ENCODE measurements around the gene GUCA2A. TPM values are rescaled to one million over a fixed set of nuclear protein-coding genes. Genes with fewer than 3 reads are reported as not detected.

Gene GUCA2A
- total and polyA plus RNA-seq, 2 of the 13 experiments (the other 11 are each of a cell fraction or from before 2014, with no cell fraction given) = not detected

DNA sequence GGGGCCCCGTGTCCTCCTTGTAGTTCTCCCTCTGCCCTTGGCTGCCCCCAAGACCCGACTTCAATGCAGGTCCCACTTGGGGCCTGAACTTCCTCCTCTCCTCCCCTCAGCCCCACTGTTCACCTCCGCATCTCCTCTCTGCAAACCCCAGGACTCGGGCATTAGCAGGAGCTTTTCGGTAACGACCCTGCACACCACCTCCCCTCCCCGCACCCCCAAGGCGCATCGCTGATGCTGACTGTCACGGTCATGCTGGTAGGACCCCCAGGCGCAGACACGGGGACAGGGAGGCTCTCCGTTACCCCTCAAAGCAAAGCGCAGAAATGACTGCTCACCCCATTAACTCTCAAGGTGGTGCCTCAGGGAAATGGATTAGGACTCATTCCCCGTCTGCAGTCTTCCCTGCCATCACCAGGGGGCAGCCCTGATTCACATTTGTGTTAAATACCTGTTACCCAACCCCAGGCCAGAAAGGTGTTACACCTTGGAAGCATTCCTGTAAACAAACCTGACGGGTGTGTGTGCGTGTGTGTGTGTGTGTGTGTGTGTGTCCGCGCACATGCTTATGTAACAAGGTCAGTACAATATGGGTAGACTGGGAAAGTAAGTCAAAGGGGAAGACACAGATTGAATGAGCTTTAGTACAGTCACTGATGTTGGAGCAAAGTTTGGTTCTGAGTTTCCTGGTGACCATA is 17.8 kb downstream of the GUCA2A start (continued):
- TF ChIP-seq NONO (IDR thresholded peaks at IDR 0.05) = no peak
- TF ChIP-seq NONO (CRISPR knock-in tag; conservative IDR thresholded peaks at IDR 0.05) = no peak; the same call in 1 of the 2 replicates
- TF ChIP-seq ZFY (CRISPR knock-in tag; IDR thresholded peaks at IDR 0.05) = no peak
- TF ChIP-seq ZNF510 (CRISPR knock-in tag; IDR thresholded peaks at IDR 0.05; ENCODE audit: low read depth) = no peak
- TF ChIP-seq GATAD1 (CRISPR knock-in tag; IDR thresholded peaks at IDR 0.05) = no peak
- no peak for TF ChIP-seq CREB3 (CRISPR knock-in tag; IDR thresholded peaks at IDR 0.05)
- no peak for TF ChIP-seq GMEB2 (CRISPR knock-in tag; IDR thresholded peaks at IDR 0.05; ENCODE audit: low read depth)
- TF ChIP-seq SMYD3 (CRISPR knock-in tag; IDR thresholded peaks at IDR 0.05) = no peak
- TF ChIP-seq, protein P1, sequence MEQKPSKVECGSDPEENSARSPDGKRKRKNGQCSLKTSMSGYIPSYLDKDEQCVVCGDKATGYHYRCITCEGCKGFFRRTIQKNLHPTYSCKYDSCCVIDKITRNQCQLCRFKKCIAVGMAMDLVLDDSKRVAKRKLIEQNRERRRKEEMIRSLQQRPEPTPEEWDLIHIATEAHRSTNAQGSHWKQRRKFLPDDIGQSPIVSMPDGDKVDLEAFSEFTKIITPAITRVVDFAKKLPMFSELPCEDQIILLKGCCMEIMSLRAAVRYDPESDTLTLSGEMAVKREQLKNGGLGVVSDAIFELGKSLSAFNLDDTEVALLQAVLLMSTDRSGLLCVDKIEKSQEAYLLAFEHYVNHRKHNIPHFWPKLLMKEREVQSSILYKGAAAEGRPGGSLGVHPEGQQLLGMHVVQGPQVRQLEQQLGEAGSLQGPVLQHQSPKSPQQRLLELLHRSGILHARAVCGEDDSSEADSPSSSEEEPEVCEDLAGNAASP (CRISPR knock-in tag; IDR thresholded peaks at IDR 0.05; ENCODE audit: borderline replicate concordance) = 0 out of 2 replicates have a peak, but pooled peaks have one; percentile 17
- no peak for TF ChIP-seq AHR (CRISPR knock-in tag; IDR thresholded peaks at IDR 0.05)
- 0 out of 2 replicates have a peak, but pooled peaks have one; percentile 10 for TF ChIP-seq FOSL2 (CRISPR knock-in tag; IDR thresholded peaks at IDR 0.05)
- no peak for TF ChIP-seq ZNF674 (CRISPR knock-in tag; IDR thresholded peaks at IDR 0.05; ENCODE audit: low read depth)
- no peak for TF ChIP-seq SMAD9 (CRISPR knock-in tag; IDR thresholded peaks at IDR 0.05)
- peak; percentile 66 for TF ChIP-seq XRCC5 (optimal IDR thresholded peaks at IDR 0.05; ENCODE audit: low read length)
- no peak for TF ChIP-seq CHD4 (IDR thresholded peaks at IDR 0.05; ENCODE audit: borderline replicate concordance, low read length)
- TF ChIP-seq ARNTL (CRISPR knock-in tag; IDR thresholded peaks at IDR 0.05) = no peak
- 0 out of 2 replicates have a peak, but pooled peaks have one; percentile 17 for TF ChIP-seq IRF2 (CRISPR knock-in tag; IDR thresholded peaks at IDR 0.05)
- no peak for TF ChIP-seq ZNF660 (CRISPR knock-in tag; IDR thresholded peaks at IDR 0.05; ENCODE audit: borderline replicate concordance, low read depth)
- TF ChIP-seq REL (CRISPR knock-in tag; conservative IDR thresholded peaks at IDR 0.05) = no peak
- no peak for TF ChIP-seq SMARCE1 (IDR thresholded peaks at IDR 0.05; ENCODE audit: borderline replicate concordance)
- no peak for TF ChIP-seq HOXA9 (CRISPR knock-in tag; IDR thresholded peaks at IDR 0.05; ENCODE audit: borderline replicate concordance)
- 0 out of 2 replicates have a peak, but pooled peaks have one; percentile 28 for TF ChIP-seq ZNF501 (CRISPR knock-in tag; IDR thresholded peaks at IDR 0.05)
- TF ChIP-seq U2AF2 (IDR thresholded peaks at IDR 0.05; ENCODE audit: low read depth, low read length) = no peak
- TF ChIP-seq CAMTA2 (CRISPR knock-in tag; IDR thresholded peaks at IDR 0.05; ENCODE audit: borderline replicate concordance) = no peak
- no peak for TF ChIP-seq KDM6A (CRISPR knock-in tag; IDR thresholded peaks at IDR 0.05; ENCODE audit: low read depth)
- TF ChIP-seq ZNF678 (CRISPR knock-in tag; IDR thresholded peaks at IDR 0.05) = no peak
- TF ChIP-seq, protein P2, sequence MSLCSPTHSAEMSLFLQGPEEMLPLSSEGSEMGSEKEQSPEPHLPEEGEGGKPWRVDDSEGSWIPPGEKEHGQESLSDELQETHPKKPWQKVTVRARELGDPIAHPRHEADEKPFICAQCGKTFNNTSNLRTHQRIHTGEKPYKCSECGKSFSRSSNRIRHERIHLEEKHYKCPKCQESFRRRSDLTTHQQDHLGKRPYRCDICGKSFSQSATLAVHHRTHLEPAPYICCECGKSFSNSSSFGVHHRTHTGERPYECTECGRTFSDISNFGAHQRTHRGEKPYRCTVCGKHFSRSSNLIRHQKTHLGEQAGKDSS (CRISPR knock-in tag; IDR thresholded peaks at IDR 0.05; ENCODE audit: borderline replicate concordance, low read depth) = no peak
- TF ChIP-seq SRSF4 (IDR thresholded peaks at IDR 0.05; ENCODE audit: low read depth, low read length, poor library complexity, severe bottlenecking) = no peak

All from HepG2 (cell line).